ENCODE data around the gene MPL.

The MPL gene

GRCh38 chr1:43302201-43302600 is 35.4 kb upstream of the MPL start:
- no peak for DNase-seq (ENCODE audit: low read depth in 1 of 2, low spot score in 1 of 2)
- in situ Hi-C loops (cut with HindIII; ENCODE audit: low pct_unique_long_range_greater_than_20kb, low sequenced_read_pairs) = no loop called here
- no peak for TF ChIP-seq JUND (IDR thresholded peaks at IDR 0.05; ENCODE audit: low read depth)

GRCh38 chr1:43302721-43303470 is 34.7 kb upstream of the MPL start:
- DNase-seq (ENCODE audit: low read depth in 1 of 2, low spot score in 1 of 2) = no peak
- TF ChIP-seq JUND (IDR thresholded peaks at IDR 0.05; ENCODE audit: low read depth) = no peak
- in situ Hi-C loops (cut with HindIII; ENCODE audit: low pct_unique_long_range_greater_than_20kb, low sequenced_read_pairs) = no loop called here

DNA sequence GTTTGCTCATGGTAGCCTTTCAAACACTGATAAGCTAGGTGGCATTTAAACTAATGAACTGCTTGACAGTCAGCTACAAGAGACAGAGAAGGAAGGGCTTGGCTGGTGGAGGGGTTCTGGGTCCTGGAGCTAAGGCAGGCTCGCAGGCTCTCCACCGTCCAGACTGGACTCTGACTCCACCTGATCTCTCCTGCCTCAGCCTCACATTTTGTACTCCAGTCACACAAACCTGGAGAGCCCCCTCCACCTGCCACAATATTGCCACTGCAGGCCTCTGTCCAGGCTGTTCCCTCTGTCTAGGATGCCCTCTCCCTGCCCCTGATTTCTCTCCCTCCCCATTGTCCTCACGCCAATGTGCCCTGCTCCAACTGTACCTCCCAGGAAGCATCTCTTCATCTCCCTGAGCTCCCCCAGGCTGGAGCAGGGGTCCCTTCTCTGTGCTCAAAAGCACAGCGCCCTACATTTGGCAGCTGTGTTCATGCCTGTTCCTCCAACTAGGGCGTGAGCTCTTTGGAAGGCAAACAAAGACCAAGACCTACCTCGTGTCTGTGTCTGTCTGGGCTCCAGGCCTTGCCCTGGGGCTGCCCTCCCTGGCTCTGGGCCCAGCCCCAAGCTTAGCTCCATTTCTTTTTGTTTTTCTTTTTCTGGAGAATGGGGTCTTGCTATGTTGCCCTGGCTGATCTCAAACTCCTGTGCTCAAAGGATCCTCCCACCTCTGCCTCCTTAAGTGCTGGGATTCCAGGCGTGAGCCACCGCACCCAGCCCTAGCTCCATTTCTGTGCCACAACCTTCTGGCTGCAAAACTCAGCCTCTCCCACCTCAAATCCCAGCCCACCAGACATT is 33.9 kb upstream of the MPL start:
- DNase-seq (ENCODE audit: low read depth in 1 of 2, low spot score in 1 of 2) = no peak
- TF ChIP-seq JUND (IDR thresholded peaks at IDR 0.05; ENCODE audit: low read depth) = no peak
- in situ Hi-C loops (cut with HindIII; ENCODE audit: low pct_unique_long_range_greater_than_20kb, low sequenced_read_pairs) = no loop called here

DNA sequence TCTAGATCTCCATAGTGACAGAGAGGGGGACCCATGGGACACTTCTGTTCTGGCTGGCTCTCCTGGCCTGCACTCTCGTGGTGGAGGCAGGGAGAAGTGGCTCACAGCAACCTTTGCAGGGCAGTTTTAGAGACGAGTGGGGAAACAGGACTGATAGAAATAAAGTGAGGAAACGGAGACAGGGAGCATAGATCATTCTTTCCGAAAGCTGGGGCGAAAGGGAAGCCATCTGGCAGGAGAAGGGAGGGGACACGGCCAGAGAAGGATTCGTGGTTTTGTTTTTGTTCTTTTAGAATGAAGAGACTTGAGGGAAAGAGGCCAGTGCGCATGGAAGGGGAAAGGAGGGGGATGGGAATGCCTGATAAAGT is 33.3 kb upstream of the MPL start:
- no peak for TF ChIP-seq JUND (IDR thresholded peaks at IDR 0.05; ENCODE audit: low read depth)
- DNase-seq (ENCODE audit: low read depth in 1 of 2, low spot score in 1 of 2) = no peak
- in situ Hi-C loops (cut with HindIII; ENCODE audit: low pct_unique_long_range_greater_than_20kb, low sequenced_read_pairs) = no loop called here

- no peak for DNase-seq (ENCODE audit: low read depth in 1 of 2, low spot score in 1 of 2)
- in situ Hi-C loops (cut with HindIII; ENCODE audit: low pct_unique_long_range_greater_than_20kb, low sequenced_read_pairs) = no loop called here
- no peak for TF ChIP-seq JUND (IDR thresholded peaks at IDR 0.05; ENCODE audit: low read depth)
These were observed 32.8 kb upstream of the MPL start for GRCh38 chr1:43304771-43305300.

GRCh38 chr1:43305461-43305860 is 32.2 kb upstream of the MPL start:
- DNase-seq (ENCODE audit: low read depth in 1 of 2, low spot score in 1 of 2) = no peak
- TF ChIP-seq JUND (IDR thresholded peaks at IDR 0.05; ENCODE audit: low read depth) = no peak
- in situ Hi-C loops (cut with HindIII; ENCODE audit: low pct_unique_long_range_greater_than_20kb, low sequenced_read_pairs) = no loop called here

- DNase-seq (ENCODE audit: low read depth in 1 of 2, low spot score in 1 of 2) = no peak
- no peak for TF ChIP-seq JUND (IDR thresholded peaks at IDR 0.05; ENCODE audit: low read depth)
- in situ Hi-C loops (cut with HindIII; ENCODE audit: low pct_unique_long_range_greater_than_20kb, low sequenced_read_pairs) = no loop called here
These were observed 31.5 kb upstream of the MPL start for GRCh38 chr1:43305926-43306687.

- in situ Hi-C loops (cut with HindIII; ENCODE audit: low pct_unique_long_range_greater_than_20kb, low sequenced_read_pairs) = no loop called here
These were observed 30.7 kb upstream of the MPL start for GRCh38 chr1:43306688-43307457.

DNA sequence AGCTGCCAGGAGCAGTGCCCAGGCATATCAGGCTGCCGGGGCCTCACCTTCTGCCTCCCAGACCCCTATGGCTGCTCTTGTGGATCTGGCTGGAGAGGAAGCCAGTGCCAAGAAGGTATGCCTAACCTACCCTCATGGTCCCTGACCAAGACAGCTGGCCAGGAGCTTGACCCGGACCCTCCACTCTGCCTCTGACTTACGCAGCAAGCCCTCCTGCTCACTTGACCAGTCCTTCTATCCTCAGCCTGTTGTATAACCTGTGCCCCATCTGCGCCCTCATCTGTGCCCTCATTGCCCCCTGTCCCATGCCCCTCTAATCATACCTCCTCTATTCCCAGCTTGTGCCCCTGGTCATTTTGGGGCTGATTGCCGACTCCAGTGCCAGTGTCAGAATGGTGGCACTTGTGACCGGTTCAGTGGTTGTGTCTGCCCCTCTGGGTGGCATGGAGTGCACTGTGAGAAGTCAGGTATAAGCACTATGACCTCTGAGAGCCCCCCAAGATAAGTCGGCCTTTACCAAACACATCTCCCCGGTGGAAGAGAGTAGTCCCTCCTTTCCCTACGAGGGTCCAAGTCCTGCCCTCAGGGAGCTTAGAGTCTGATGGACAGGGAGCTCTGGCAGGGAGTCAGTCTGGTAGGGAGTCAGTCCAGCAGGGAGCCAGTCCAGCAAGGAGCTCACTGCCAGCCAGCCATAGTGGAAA is 30.0 kb upstream of the MPL start:
- DNase-seq (ENCODE audit: low read depth in 1 of 2, low spot score in 1 of 2) = no peak
- TF ChIP-seq JUND (IDR thresholded peaks at IDR 0.05; ENCODE audit: low read depth) = no peak
- in situ Hi-C loops (cut with HindIII; ENCODE audit: low pct_unique_long_range_greater_than_20kb, low sequenced_read_pairs) = no loop called here

More at GRCh38 chr1:43306688-43307457, 30.7 kb upstream of the MPL start:
- no peak for DNase-seq (ENCODE audit: low read depth in 1 of 2, low spot score in 1 of 2)
- TF ChIP-seq JUND (IDR thresholded peaks at IDR 0.05; ENCODE audit: low read depth) = no peak

DNA sequence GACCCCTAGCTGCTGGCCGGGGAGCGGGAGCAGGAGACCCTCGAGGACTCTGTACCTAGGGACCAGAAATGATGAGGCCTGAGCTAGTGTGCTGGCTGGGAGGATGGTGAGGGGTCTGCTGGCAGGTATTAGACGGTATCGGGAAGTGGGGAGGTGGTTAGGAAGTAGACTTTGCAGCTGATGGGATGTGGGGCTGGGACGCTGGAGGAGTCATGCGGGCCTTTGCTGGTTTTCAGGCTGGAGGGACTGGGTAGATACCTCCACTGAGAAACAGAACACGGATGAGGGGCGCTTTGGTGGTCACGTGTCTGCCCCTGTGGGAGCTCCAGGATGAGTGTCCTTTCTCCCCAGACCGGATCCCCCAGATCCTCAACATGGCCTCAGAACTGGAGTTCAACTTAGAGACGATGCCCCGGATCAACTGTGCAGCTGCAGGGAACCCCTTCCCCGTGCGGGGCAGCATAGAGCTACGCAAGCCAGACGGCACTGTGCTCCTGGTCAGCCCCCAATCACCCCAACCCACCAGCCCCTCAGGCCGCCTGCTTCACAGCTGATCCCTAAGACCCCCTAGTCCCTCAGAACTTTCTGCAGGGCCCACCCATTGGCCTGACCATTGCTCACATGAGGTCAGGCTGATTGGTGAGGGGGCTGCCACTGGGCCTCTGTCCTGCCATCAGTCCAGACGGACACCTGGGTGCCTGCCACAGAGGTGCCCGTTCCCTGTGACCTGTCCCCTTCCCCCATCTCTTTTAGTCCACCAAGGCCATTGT is 28.8 kb upstream of the MPL start:
- no peak for DNase-seq (ENCODE audit: low read depth in 1 of 2, low spot score in 1 of 2)
- in situ Hi-C loops (cut with HindIII; ENCODE audit: low pct_unique_long_range_greater_than_20kb, low sequenced_read_pairs) = no loop called here

More for the DNA sequence above, 28.8 kb upstream of the MPL start:
- TF ChIP-seq JUND (IDR thresholded peaks at IDR 0.05; ENCODE audit: low read depth) = no peak

Data from T47D (cell line).